Cortex of kidney (tissue), 1 donor: ENCODE results near the gene ZCCHC17.

Experiments
- DNase-seq: peaks from one replicate; lab custom pipeline; 2025; lab: John Stamatoyannopoulos, UW

ZCCHC17 gene

GRCh38 chr1:31396633-31397351 is 100.0 kb downstream of the ZCCHC17 start:
- no peak for DNase-seq

GRCh38 chr1:31397360-31398095 is 100.7 kb downstream of the ZCCHC17 start:
- DNase-seq: no peak

GRCh38 chr1:31398246-31398645 is 101.4 kb downstream of the ZCCHC17 start:
- DNase-seq: no peak

- DNase-seq: no peak
Observed at GRCh38 chr1:31399976-31400375, 103.1 kb downstream of the ZCCHC17 start.

- no peak for DNase-seq
Observed at GRCh38 chr1:31400393-31400792, 103.6 kb downstream of the ZCCHC17 start.

GRCh38 chr1:31401241-31401640 is 104.4 kb downstream of the ZCCHC17 start:
- DNase-seq: no peak

GRCh38 chr1:31405578-31406245 is 108.9 kb downstream of the ZCCHC17 start:
- DNase-seq: no peak

GRCh38 chr1:31407029-31407626 is 110.3 kb downstream of the ZCCHC17 start:
- no peak for DNase-seq

- DNase-seq: no peak
Observed at GRCh38 chr1:31408788-31409318, 112.0 kb downstream of the ZCCHC17 start.

- no peak for DNase-seq
Observed at GRCh38 chr1:31409946-31410858, 113.4 kb downstream of the ZCCHC17 start.

GRCh38 chr1:31410871-31411270 is 114.0 kb downstream of the ZCCHC17 start:
- no peak for DNase-seq

GRCh38 chr1:31412205-31412604 is 115.4 kb downstream of the ZCCHC17 start:
- DNase-seq: no peak

- DNase-seq: no peak
Observed at GRCh38 chr1:31412732-31413404, 116.0 kb downstream of the ZCCHC17 start, which contains the start of gene SERINC2. SERINC2 (plus strand) TSS chr1:31413213; CDS start chr1:31413266, 53 bp downstream.

- DNase-seq: no peak
Observed at GRCh38 chr1:31413405-31414001, 116.7 kb downstream of the ZCCHC17 start.
